Spinal cord (tissue), 10 donors: ENCODE results near the gene GRAP2. TPM values are rescaled to one million over a fixed set of nuclear protein-coding genes. Genes with fewer than 3 reads are reported as not detected.
A peak's percentile ranks its signal among the peaks of the same experiment; 100 is the strongest.
"Not testable (repeated sequence)": the region's sequence is repeated elsewhere in the genome, so short reads cannot be mapped to it uniquely, and the experiment has no call there.

Source experiments
- DNase-seq, 6 donors: peaks; one replicate each; pipeline versions ENCODE4 v3.0.0 to v3.0.0-alpha.2; 2013 to 2015; ENCODE audit warnings: low spot score in 6 of 6, low read depth in 4 of 6
- H3K27ac ChIP-seq: one replicate; pipeline ENCODE4 v1.5.1; 2013; ENCODE audit warnings: low read depth, low read length, control low read depth
- H3K27me3 ChIP-seq: one replicate; pipeline ENCODE4 v1.6.1; 2013; ENCODE audit warnings: low read length; ENCODE audit not compliant: control insufficient read depth, insufficient read depth
- H3K36me3 ChIP-seq: one replicate; pipeline ENCODE4 v1.6.1; 2013; ENCODE audit warnings: low read length; ENCODE audit not compliant: control insufficient read depth, insufficient read depth
- H3K4me1 ChIP-seq: one replicate; pipeline ENCODE4 v1.6.1; 2013; ENCODE audit warnings: low read length; ENCODE audit not compliant: control insufficient read depth, insufficient read depth
- H3K4me3 ChIP-seq: one replicate; pipeline ENCODE4 v1.5.1; 2013; ENCODE audit warnings: low read depth, low read length, control low read depth
- H3K9me3 ChIP-seq: one replicate; pipeline ENCODE4 v1.6.1; 2013; ENCODE audit warnings: low read length; ENCODE audit not compliant: control insufficient read depth, insufficient read depth
- WGBS: methylation state at CpG from one replicate; pipeline ENCODE4 v1.1.5; 2013; ENCODE audit warnings: missing lambda C conversion rate; ENCODE audit not compliant: insufficient coverage; 5-methylcytosine and 5-hydroxymethylcytosine counted together
- long read RNA-seq, 4 donors: transcript quantifications; one replicate each; lab custom pipeline, GENCODE V29; 2026
- polyA plus RNA-seq, 2 donors: library from polyadenylated mRNA; unstranded; fragments of 120-200 nt; gene quantifications; one replicate each; pipeline ENCODE4 v1.2.1, GENCODE V29; 2013; ENCODE audit not compliant: insufficient read length in 2 of 2
- total RNA-seq, 2 donors: library from RNA; depleted of rRNA in 1 of 2; stranded (reverse); fragments of 120-200 nt in 1 of 2; fragments of >200 nt in 1 of 2; gene quantifications; one replicate each; pipeline versions ENCODE4 v1.2.3 to v1.2.4, GENCODE V29; 2013 to 2014
- donor health status: healthy.

The GRAP2 gene
- total RNA-seq, result 1 to 10 TPM in 1 of 2 donors, under 1 TPM in 1; 0.61 to 1.8 TPM
- polyA plus RNA-seq, result under 1 TPM; 0.48 to 0.86 TPM
- long read RNA-seq, donor 1, result 0 reads
- long read RNA-seq, donor 2, result 0 reads
- long read RNA-seq, donor 3, result 0 reads
- long read RNA-seq, donor 4, result 0 reads

DNA sequence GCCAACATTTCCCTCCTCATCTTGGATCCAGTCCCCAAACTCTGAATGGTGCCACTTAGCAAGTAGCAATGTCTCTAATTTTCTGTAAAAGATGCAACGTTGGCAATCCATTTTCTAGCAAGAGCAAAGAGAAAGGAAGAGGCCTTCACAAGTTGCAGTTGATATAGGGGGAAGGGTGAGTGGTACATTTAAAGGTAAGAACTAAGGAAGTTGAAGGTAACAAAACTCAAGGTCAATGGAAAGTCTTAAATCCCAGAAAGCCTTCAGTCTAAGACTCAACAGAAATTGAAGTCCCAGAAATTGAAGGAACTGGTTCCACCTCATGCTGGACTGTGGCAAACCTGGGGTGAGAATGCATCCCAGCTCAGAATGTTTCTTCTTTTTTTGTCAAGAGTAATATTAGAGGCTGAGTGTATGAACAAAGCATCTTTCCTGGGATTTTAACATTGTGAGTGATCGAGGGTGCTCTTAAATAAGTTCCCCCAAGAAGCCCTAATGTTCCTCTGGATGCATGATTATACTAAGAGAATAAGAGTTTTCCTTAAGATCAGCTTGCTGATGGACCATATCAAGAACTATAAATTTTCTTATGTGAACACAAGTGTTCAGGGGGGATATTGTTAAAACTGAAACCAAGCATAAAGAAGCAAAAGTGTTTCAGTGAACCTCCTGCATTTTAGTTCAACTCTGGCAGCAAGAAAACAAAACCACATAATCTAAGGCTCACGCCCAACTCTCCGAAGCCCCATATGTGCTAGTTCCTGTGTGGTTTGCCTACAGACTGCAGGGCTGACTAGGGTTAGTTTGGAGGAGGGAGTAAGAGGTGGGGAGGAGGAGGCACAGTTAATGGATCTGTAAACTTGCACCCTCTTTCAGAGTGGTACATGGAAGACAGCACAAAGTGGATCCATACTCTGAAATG lies at the start of gene GRAP2:
Gene GRAP2, plus strand, starts transcription at position 779 of the 922 bp plus-strand sequence. CDS start 46,023 bp downstream, outside the sequence.
- Histone ChIP-seq H3K27me3 (no peaks in the 10 kb centered on the region), H3K4me1 (no peaks in the 10 kb centered on the region), H3K27ac (no peak within 1 kb of the TSS), H3K36me3 (no peaks in the 10 kb centered on the region), H3K4me3 (no peak within 1 kb of the TSS), H3K9me3 (no peaks in the 10 kb centered on the region)
- no CpG with 5 or more reads among the region's 4 CpGs for WGBS
- no peak for DNase-seq

DNA sequence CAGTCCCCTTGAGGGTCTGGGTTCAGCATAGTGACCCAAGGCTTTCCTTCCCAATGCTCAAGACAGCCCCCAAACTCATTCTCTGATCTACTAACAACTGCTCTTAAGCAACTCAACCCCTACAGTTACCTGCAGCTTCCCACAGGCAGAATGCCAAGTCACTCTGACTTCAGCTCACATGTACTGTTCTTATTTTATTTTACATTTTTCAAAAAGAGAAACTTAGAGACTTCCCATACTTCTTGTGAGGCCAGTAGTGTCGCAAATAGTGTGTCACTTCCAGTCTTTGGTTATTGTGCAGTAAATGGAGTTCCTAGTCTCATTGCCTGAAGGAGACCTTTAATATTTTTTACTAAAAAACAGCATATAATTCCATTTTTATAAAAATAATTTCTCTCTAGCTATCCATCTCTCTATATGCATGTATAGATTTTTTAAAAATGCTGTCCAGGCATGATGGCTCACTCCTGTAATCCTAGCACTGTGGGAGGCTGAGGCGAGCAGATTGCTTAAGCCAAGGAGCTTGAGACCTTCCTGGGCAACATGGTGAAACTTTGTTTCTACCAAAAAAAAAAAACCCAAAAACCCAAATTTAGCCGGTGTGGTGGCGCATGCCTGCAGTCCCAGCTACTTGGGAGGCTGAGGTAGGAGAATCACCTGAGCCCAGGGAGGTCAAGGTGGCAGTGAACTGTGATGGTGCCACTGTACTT lies 49.1 kb upstream of the GRAP2 start:
- no peaks in the 10 kb centered on the region for H3K4me1 ChIP-seq
- DNase-seq, result no peak
- no peaks in the 10 kb centered on the region for H3K27me3 ChIP-seq
- 94% methylated on average over 2 of the region's 4 CpGs for WGBS
- no peaks in the 10 kb centered on the region for H3K36me3 ChIP-seq
- no peaks in the 10 kb centered on the region for H3K9me3 ChIP-seq
- H3K27ac ChIP-seq, result no peak overlapping the region
- no peak overlapping the region for H3K4me3 ChIP-seq

DNA sequence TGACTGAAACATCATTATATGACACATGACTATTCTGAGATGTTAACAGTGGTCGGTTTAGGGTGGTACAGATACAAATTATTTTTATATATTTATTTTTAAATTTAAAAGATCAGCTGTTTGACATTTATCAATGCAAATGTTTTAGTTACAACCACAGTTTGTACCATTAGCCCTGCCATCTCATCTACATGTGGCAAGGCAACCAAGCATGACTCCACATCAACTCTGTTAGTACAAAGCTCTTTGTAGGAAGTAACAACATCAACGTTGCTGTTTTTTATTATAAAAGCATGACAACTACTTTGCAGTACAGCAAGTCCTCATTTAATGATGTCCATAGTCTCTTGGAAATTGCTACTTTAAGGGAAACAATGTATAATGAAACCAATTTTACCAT lies 48.1 kb upstream of the GRAP2 start:
- DNase-seq, result no peak
- WGBS, result no CpG with 5 or more reads among the region's 2 CpGs
- no peaks in the 10 kb centered on the region for H3K9me3 ChIP-seq
- H3K4me1 ChIP-seq, result no peaks in the 10 kb centered on the region
- no peaks in the 10 kb centered on the region for H3K27me3 ChIP-seq
- no peaks in the 10 kb centered on the region for H3K36me3 ChIP-seq
- H3K4me3 ChIP-seq, result no peak overlapping the region
- H3K27ac ChIP-seq, result no peak overlapping the region

DNA sequence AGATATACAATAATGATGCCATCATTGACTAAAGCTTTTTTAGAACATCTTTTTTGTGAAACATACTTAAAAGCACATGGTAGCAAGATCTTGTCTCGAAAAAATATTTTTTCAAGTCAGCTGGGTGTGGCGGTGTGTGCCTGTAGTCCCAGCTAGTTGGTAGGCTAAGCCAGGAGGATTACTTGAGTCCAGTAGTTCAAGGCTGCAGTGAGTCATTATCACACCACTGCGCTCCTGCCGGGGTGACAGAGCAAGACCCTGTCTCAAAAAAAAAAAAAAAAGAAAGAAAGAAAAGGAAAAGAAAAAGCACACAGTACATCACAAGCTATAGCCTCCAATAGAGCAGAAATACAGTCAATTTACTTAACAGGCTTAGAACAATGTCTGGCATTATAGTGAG lies 44.3 kb upstream of the GRAP2 start:
- Histone ChIP-seq H3K4me1 (no peaks in the 10 kb centered on the region), H3K36me3 (no peaks in the 10 kb centered on the region), H3K27me3 (no peaks in the 10 kb centered on the region), H3K27ac (no peak overlapping the region), H3K4me3 (no peak overlapping the region), H3K9me3 (no peaks in the 10 kb centered on the region)
- WGBS, result 100% methylated on average over 2 of the region's 4 CpGs
- DNase-seq, result no peak

DNA sequence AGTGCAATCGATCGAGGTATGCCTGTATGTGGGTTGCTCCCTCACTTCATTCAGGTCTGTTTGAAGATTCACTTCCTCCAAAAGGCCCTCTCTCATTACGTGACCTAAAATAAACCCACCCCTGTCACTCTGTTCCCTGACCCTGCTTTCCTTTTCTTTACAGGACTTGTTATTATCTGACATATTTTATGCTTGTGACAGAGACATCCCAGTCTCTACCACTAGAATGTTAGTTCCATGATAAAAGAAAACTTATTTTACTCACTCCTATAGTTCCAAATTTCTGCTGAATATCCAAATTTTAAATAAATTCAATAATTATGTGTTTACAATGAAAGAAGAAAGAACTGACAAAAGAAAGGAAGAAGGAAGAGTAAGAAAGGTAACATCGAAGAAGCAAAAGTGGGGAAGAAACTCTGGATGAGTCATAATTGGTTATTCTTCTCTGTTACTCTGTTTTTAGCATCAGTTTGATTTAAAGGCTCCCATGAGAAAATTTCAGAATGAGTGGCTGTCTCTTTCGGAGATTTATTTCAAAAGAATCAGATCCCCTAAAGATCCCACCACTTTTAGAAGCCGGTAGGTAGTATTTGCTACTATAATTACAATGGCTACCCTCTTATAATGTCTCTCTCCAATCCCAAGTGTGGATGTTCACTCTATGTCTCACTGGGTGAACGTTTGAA lies 40.8 kb upstream of the GRAP2 start:
- no peak for DNase-seq
- Histone ChIP-seq H3K27ac (no peak overlapping the region), H3K4me1 (no peaks in the 10 kb centered on the region), H3K4me3 (no peak overlapping the region), H3K27me3 (no peaks in the 10 kb centered on the region), H3K9me3 (no peaks in the 10 kb centered on the region), H3K36me3 (no peaks in the 10 kb centered on the region)
- WGBS, result 100% methylated on average over 1 of the region's 7 CpGs

DNA sequence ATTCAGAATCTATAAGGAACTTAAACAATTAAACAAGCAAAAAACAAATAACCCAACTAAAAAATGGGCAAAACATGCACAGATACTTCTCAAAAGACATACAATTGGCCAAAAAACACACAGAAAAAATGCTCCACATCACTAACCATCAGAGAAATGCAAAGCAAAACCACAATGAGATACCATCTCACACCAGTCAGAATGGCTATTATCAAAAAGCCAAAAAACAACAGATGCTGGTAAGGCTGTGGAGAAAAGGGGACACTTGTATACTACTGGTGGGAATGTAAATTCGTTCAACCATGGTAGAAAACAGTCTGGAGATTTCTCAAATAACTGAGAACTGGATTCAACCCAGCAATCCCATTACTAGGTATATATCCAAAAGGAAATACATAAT lies 32.1 kb upstream of the GRAP2 start:
- Histone ChIP-seq H3K9me3 (no peaks in the 10 kb centered on the region), H3K4me3 (no peak overlapping the region), H3K27me3 (no peaks in the 10 kb centered on the region), H3K4me1 (no peaks in the 10 kb centered on the region), H3K36me3 (no peaks in the 10 kb centered on the region), H3K27ac (no peak overlapping the region)
- no CpG with 5 or more reads among the region's 1 CpG for WGBS
- no peak for DNase-seq

DNA sequence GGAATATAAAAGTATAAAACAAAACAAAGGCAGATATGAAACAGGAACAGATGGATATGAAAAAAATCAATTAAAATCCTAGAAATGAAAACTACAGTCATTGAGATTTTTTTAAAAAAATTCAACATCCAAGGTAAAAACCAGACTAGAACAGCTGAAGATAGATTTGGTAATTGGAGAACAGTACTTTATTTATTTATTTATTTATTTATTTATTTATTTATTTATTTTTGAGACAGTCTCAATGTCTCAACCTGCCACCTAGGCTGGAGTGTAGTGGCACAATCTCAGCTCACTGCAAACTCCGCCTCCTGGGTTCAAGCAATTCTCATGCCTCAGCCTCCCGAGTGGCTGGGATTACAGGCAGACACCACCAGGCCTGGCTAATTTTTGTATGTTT lies 31.1 kb upstream of the GRAP2 start:
- not testable (repeated sequence) for H3K36me3 ChIP-seq, H3K27ac ChIP-seq, DNase-seq, H3K27me3 ChIP-seq, H3K4me3 ChIP-seq, H3K4me1 ChIP-seq, H3K9me3 ChIP-seq
- WGBS, result 100% methylated on average over 2 of the region's 2 CpGs

DNA sequence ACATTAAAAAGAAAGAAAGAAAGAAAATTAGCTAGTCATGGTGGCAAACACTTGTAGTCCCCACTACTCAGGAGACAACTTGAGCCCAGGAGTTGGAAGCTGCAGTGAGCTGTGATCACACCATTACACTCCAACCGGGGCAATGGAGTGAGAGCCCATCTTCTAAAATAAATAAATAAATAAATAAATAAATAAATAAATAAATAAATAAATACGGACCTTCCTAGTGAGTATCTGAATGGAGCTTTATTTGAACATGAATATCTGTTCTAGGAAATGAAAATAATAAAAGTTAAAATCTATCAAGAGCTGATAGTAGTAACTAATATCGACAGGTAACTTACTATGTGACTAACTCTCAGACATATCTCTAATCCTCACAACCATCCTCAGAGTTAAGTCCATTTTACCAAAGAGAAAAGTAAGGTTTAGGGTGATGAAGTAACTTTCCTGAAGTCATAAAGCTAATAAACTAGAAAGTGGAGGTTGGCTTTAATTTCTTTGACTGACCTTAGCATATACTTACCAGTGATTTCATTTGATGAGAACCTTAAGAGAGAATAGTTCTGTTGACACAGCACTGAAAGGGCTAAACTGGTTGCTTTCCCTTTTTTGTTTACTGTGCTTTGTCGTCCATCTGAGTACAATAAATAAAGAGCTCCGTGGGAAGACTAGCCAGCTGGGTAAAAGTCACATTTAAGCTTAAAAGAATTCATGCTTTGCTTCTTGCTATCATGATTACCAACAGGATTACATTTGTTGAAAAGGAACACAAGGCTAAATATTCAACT lies 29.7 kb upstream of the GRAP2 start:
- no peaks in the 10 kb centered on the region for H3K9me3 ChIP-seq
- no peaks in the 10 kb centered on the region for H3K4me1 ChIP-seq
- no peaks in the 10 kb centered on the region for H3K36me3 ChIP-seq
- no CpG with 5 or more reads among the region's 5 CpGs for WGBS
- H3K27me3 ChIP-seq, result no peaks in the 10 kb centered on the region
- H3K27ac ChIP-seq, result no peak overlapping the region
- H3K4me3 ChIP-seq, result no peak overlapping the region
- peak in 2 of 6 donors; percentile 5 to 6 for DNase-seq

DNA sequence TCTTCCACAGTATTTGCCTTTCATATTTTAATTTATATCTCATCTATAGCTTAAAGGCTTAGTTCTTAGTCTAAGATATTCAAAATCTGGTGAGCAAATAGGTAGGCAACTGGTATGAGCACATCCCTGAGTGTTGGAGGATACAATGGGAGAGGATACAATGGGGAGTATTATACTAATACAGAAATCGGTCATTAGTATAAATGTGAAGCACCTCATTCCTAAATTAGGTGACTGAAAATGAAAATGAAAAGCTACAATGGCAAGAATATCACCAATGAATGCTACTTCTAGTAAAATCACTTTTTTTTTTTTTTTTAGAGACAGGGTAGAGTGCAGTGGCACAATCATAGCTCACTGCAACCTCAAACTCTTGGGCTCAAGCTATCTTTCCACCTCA lies 28.3 kb upstream of the GRAP2 start:
- no peaks in the 10 kb centered on the region for H3K27me3 ChIP-seq
- no CpG with 5 or more reads among the region's 1 CpG for WGBS
- no peaks in the 10 kb centered on the region for H3K36me3 ChIP-seq
- no peaks in the 10 kb centered on the region for H3K4me1 ChIP-seq
- H3K27ac ChIP-seq, result no peak overlapping the region
- no peaks in the 10 kb centered on the region for H3K9me3 ChIP-seq
- DNase-seq, result no peak
- no peak overlapping the region for H3K4me3 ChIP-seq
